Neural cell (in vitro differentiated cells): Measurements from ENCODE around the gene JAK3. TPM values are rescaled to one million over a fixed set of nuclear protein-coding genes. Genes with fewer than 3 reads are reported as not detected.
A peak's percentile ranks its signal among the peaks of the same experiment; 100 is the strongest.

Experiments
- H2AFZ ChIP-seq: fragments of 200-600, 300-800 bp; sonication (generic), shearing (Covaris generic); 2 replicates; pipeline ENCODE4 v1.6.0; 2014; ENCODE audit warnings: low read depth, mild to moderate bottlenecking, antibody characterized with exemption, low read length, moderate library complexity
- H3F3A ChIP-seq: fragments of 200-600 bp; shearing (Covaris generic); 2 replicates; pipeline ENCODE4 v1.6.1; 2016; ENCODE audit warnings: mild to moderate bottlenecking, moderate library complexity, mixed read lengths, antibody characterized with exemption, low read length; ENCODE audit not compliant: insufficient read depth, poor library complexity, severe bottlenecking
- H3K27ac ChIP-seq: fragments of 200-600, 300-800 bp; sonication (generic), shearing (Covaris generic); 2 replicates; pipeline ENCODE4 v1.5.1; 2014; ENCODE audit warnings: mild to moderate bottlenecking, low read length, moderate library complexity
- H3K27me3 ChIP-seq: fragments of 300-800, 200-600 bp; sonication (generic), shearing (Covaris generic); 2 replicates; pipeline ENCODE4 v1.6.0; 2014; ENCODE audit warnings: mild to moderate bottlenecking, low read depth, low read length, moderate library complexity; ENCODE audit not compliant: insufficient read depth
- H3K36me3 ChIP-seq: fragments of 300-800, 200-600 bp; sonication (generic), shearing (Covaris generic); 2 replicates; pipeline ENCODE4 v1.5.1; 2014; ENCODE audit warnings: mild to moderate bottlenecking, antibody characterized with exemption, low read length, moderate library complexity; ENCODE audit not compliant: insufficient read depth
- H3K4me2 ChIP-seq: fragments of 300-800, 200-600 bp; sonication (generic), shearing (Covaris generic); 2 replicates; pipeline ENCODE4 v1.6.0; 2014; ENCODE audit warnings: mild to moderate bottlenecking, low read length
- H3K4me3 ChIP-seq: fragments of 300-800, 200-600 bp; sonication (generic), shearing (Covaris generic); 2 replicates; pipeline ENCODE4 v1.5.1; 2014; ENCODE audit warnings: mild to moderate bottlenecking, low read length, moderate library complexity
- H3K79me2 ChIP-seq: fragments of 200-600 bp; shearing (Covaris generic); replicated peaks from 2 replicates; pipeline ENCODE4 v1.6.0; 2014; ENCODE audit warnings: mild to moderate bottlenecking, low read length, moderate library complexity; ENCODE audit not compliant: insufficient read depth
- H3K9ac ChIP-seq: fragments of 300-800, 200-600 bp; sonication (generic), shearing (Covaris generic); 2 replicates; pipeline ENCODE4 v1.6.1; 2016; ENCODE audit warnings: mild to moderate bottlenecking, low read length, mixed read lengths
- H3K9me2 ChIP-seq: fragments of 200-600 bp; shearing (Covaris generic); 2 replicates; pipeline ENCODE4 v1.6.1; 2016; ENCODE audit warnings: mild to moderate bottlenecking, low read length, mixed read lengths; ENCODE audit not compliant: insufficient read depth
- H3K9me3 ChIP-seq: fragments of 200-600, 300-800 bp; sonication (generic), shearing (Covaris generic); 2 replicates; pipeline ENCODE4 v1.6.1; 2016; ENCODE audit warnings: mild to moderate bottlenecking, mixed run types, low read length, moderate library complexity, mixed read lengths
- H4K20me1 ChIP-seq: fragments of 200-600 bp; shearing (Covaris generic); 2 replicates; pipeline ENCODE4 v1.6.1; 2016; ENCODE audit warnings: mild to moderate bottlenecking, mixed run types; ENCODE audit not compliant: insufficient read depth
- EP300 ChIP-seq: fragments of 450-650 bp; conservative IDR thresholded peaks from 2 replicates; pipeline ENCODE4 v1.6.1; 2014; ENCODE audit warnings: antibody characterized with exemption, mild to moderate bottlenecking, moderate library complexity; ENCODE audit not compliant: poor library complexity, severe bottlenecking
- EZH2 ChIP-seq: fragments of 200-600, 300-800 bp; shearing (Covaris generic), sonication (generic); IDR thresholded peaks from 2 replicates; pipeline ENCODE4 v1.6.1; 2014; ENCODE audit warnings: antibody characterized with exemption, low read length, borderline replicate concordance, mild to moderate bottlenecking; ENCODE audit not compliant: insufficient read depth, poor library complexity, severe bottlenecking
- MXI1 ChIP-seq: fragments of 450-650 bp; conservative IDR thresholded peaks from 2 replicates; pipeline ENCODE4 v1.6.1; 2014; ENCODE audit warnings: antibody characterized with exemption, mild to moderate bottlenecking; ENCODE audit not compliant: poor library complexity, severe bottlenecking
- POLR2AphosphoS5 ChIP-seq: IDR thresholded peaks from 2 replicates; pipeline ENCODE4 v1.6.1; 2012
- RAD21 ChIP-seq: fragments of 450-650 bp; conservative IDR thresholded peaks from 2 replicates; pipeline ENCODE4 v1.6.1; 2014; ENCODE audit warnings: antibody characterized with exemption, mild to moderate bottlenecking, moderate library complexity
- SMC3 ChIP-seq: fragments of 450-650 bp; conservative IDR thresholded peaks from 2 replicates; pipeline ENCODE4 v1.6.1; 2014; ENCODE audit warnings: antibody characterized with exemption, mild to moderate bottlenecking, moderate library complexity; ENCODE audit not compliant: poor library complexity
- TAF1 ChIP-seq: IDR thresholded peaks from 2 replicates; pipeline ENCODE4 v1.6.1; 2012; ENCODE audit warnings: low read depth
- polyA plus RNA-seq: library from polyadenylated mRNA; depleted of rRNA; stranded (reverse); fragments of >200 nt; gene quantifications from 2 replicates; pipeline ENCODE4 v1.2.3, GENCODE V29; 2014
- TF ChIP-seq, protein P1 (sequence below): IDR thresholded peaks from 2 replicates; pipeline ENCODE4 v1.6.1; 2012; ENCODE audit warnings: borderline replicate concordance
- TF ChIP-seq, protein P2 (sequence below): fragments of 450-650 bp; IDR thresholded peaks from 2 replicates; pipeline ENCODE4 v1.5.1; 2014; ENCODE audit warnings: antibody characterized with exemption, mild to moderate bottlenecking, moderate library complexity; ENCODE audit not compliant: poor library complexity, severe bottlenecking

Gene JAK3
- polyA plus RNA-seq, 1 donor from 2014 or later, result 0.11 TPM

DNA sequence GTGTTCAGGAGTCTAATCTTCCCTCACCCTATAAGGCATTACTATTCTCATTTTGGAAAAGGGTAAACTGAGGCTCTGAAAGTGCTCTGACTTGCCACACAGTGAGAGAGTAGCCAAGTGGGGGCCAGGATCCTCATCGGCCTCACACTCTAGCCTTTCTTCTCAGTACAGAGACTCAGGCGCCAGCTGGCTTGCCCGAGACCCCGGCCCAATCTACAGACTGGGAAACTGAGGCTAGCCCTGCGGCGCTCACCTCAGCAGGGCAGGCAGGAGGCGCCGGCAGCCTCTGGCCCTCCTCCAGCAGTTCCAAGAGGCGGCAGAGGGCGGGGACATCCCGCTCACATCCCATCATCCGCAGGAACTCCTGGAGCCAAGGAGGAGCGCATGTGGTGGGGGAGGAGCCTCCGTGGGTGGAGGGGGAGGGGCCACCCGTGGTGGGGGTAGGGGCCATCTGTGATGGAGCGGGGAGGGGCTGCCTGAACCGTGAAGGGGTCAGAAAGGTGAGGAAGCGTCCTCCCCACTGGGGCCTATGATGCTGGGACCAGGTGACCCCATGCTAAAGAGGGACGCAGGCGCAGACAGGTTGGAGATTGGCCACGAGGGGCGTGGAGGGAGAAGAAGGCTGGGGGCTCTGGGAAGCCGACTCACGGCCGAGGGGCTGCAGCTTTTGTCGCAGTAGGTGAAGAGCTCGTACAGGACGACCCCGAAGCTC lies 17.8 kb downstream of the JAK3 start:
- peak overlapping the region; percentile 51 for H3K27ac ChIP-seq
- no peaks in the 10 kb centered on the region for H3K79me2 ChIP-seq
- no peaks in the 10 kb centered on the region for H4K20me1 ChIP-seq
- no peaks in the 10 kb centered on the region for H3F3A ChIP-seq
- no peaks in the 10 kb centered on the region for H3K27me3 ChIP-seq
- H3K9ac ChIP-seq, result peak overlapping the region; percentile 54
- no peak for TF ChIP-seq TAF1
- TF ChIP-seq, protein P1, sequence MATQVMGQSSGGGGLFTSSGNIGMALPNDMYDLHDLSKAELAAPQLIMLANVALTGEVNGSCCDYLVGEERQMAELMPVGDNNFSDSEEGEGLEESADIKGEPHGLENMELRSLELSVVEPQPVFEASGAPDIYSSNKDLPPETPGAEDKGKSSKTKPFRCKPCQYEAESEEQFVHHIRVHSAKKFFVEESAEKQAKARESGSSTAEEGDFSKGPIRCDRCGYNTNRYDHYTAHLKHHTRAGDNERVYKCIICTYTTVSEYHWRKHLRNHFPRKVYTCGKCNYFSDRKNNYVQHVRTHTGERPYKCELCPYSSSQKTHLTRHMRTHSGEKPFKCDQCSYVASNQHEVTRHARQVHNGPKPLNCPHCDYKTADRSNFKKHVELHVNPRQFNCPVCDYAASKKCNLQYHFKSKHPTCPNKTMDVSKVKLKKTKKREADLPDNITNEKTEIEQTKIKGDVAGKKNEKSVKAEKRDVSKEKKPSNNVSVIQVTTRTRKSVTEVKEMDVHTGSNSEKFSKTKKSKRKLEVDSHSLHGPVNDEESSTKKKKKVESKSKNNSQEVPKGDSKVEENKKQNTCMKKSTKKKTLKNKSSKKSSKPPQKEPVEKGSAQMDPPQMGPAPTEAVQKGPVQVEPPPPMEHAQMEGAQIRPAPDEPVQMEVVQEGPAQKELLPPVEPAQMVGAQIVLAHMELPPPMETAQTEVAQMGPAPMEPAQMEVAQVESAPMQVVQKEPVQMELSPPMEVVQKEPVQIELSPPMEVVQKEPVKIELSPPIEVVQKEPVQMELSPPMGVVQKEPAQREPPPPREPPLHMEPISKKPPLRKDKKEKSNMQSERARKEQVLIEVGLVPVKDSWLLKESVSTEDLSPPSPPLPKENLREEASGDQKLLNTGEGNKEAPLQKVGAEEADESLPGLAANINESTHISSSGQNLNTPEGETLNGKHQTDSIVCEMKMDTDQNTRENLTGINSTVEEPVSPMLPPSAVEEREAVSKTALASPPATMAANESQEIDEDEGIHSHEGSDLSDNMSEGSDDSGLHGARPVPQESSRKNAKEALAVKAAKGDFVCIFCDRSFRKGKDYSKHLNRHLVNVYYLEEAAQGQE, result no peak
- TF ChIP-seq, protein P2, sequence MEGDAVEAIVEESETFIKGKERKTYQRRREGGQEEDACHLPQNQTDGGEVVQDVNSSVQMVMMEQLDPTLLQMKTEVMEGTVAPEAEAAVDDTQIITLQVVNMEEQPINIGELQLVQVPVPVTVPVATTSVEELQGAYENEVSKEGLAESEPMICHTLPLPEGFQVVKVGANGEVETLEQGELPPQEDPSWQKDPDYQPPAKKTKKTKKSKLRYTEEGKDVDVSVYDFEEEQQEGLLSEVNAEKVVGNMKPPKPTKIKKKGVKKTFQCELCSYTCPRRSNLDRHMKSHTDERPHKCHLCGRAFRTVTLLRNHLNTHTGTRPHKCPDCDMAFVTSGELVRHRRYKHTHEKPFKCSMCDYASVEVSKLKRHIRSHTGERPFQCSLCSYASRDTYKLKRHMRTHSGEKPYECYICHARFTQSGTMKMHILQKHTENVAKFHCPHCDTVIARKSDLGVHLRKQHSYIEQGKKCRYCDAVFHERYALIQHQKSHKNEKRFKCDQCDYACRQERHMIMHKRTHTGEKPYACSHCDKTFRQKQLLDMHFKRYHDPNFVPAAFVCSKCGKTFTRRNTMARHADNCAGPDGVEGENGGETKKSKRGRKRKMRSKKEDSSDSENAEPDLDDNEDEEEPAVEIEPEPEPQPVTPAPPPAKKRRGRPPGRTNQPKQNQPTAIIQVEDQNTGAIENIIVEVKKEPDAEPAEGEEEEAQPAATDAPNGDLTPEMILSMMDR, result peak; percentile 25
- no peak for TF ChIP-seq SMC3
- peak; percentile 55 for TF ChIP-seq MXI1
- peak; percentile 51 for TF ChIP-seq POLR2AphosphoS5
- no peaks in the 10 kb centered on the region for H3K9me2 ChIP-seq
- peak overlapping the region; percentile 60 for H2AFZ ChIP-seq
- no peaks in the 10 kb centered on the region for H3K9me3 ChIP-seq
- H3K36me3 ChIP-seq, result no peaks in the 10 kb centered on the region
- H3K4me2 ChIP-seq, result peak overlapping the region; percentile 46
- peak overlapping the region; percentile 67 for H3K4me3 ChIP-seq

DNA sequence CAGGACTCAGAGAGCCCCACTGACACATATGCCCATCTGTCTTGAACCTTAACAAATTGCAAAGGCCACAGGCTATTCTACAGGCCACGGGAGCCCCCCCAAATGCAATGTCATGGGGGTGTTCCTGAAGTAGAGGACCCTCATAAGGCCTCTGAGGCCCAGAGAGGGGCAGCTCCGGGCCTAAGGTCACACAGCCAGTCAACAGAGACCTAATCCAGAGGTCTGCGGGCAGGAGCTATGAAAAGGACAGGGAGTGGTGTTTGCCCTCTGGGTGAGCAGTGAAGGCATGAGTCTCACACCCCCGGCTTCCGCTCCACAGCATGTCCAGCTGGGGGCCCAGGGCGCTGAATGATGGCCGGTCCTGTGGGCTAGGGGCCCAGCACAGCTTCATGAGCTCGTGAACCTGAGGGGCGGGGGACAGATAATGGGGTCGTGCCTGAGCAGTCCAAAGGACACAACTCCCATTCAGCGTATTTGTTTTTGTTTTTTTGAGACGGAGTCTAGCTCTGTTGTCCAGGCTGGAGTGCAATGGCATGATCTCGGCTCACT lies 21.2 kb downstream of the JAK3 start:
- no peak overlapping the region for H3K9ac ChIP-seq
- H3K4me3 ChIP-seq, result no peak overlapping the region
- H3K27ac ChIP-seq, result no peak overlapping the region
- H3K36me3 ChIP-seq, result no peaks in the 10 kb centered on the region
- no peaks in the 10 kb centered on the region for H3K9me2 ChIP-seq
- no peaks in the 10 kb centered on the region for H3K9me3 ChIP-seq
- TF ChIP-seq SMC3 (no peak), EZH2 (no peak), TAF1 (no peak), POLR2AphosphoS5 (no peak), MXI1 (no peak), RAD21 (no peak), EP300 (no peak)
- TF ChIP-seq, protein P1, result no peak
- TF ChIP-seq, protein P2, result no peak
- no peaks in the 10 kb centered on the region for H3F3A ChIP-seq
- H3K79me2 ChIP-seq, result no peaks in the 10 kb centered on the region
- no peaks in the 10 kb centered on the region for H4K20me1 ChIP-seq
- H3K4me2 ChIP-seq, result no peak overlapping the region
- no peaks in the 10 kb centered on the region for H3K27me3 ChIP-seq
- H2AFZ ChIP-seq, result no peak overlapping the region
